Adrenal gland (tissue), 12 donors: ENCODE results near the gene NSUN6. TPM values are rescaled to one million over a fixed set of nuclear protein-coding genes. Genes with fewer than 3 reads are reported as not detected.
"Not testable (repeated sequence)": the region's sequence is repeated elsewhere in the genome, so short reads cannot be mapped to it uniquely, and the experiment has no call there.

ENCODE experiments used
- DNase-seq, 7 donors: peaks; one replicate each; pipeline ENCODE4 v3.0.0-alpha.2; 2019 to 2020
- H3K27ac ChIP-seq, 5 donors: fragments of 200-600 bp; sonication (generic) in 4 of 5; 1 replicate in 3 of 5; 2 replicates in 2 of 5; pipeline versions ENCODE4 v1.5.1 to v1.8.0; 2016 to 2020; ENCODE audit warnings: mild to moderate bottlenecking in 1 of 5
- H3K27me3 ChIP-seq: fragments of 200-600 bp; 2 replicates; pipeline ENCODE4 v1.8.0; 2021
- H3K36me3 ChIP-seq, 2 donors: fragments of 200-600 bp; replicated peaks in 1 of 2; 1 replicate in 1 of 2; 2 replicates in 1 of 2; pipeline versions ENCODE4 v1.5.1 to v1.8.0; 2018 to 2022
- H3K4me1 ChIP-seq, 2 donors: fragments of 200-600 bp; replicated peaks in 1 of 2; 1 replicate in 1 of 2; 2 replicates in 1 of 2; pipeline versions ENCODE4 v1.5.1 to v1.8.0; 2018 to 2021
- H3K4me3 ChIP-seq, 4 donors: fragments of 200-600 bp; sonication (generic) in 3 of 4; one replicate each; pipeline ENCODE4 v1.5.1; 2016 to 2018
- H3K9me3 ChIP-seq, 3 donors: fragments of 200-600 bp; sonication (generic) in 1 of 3; replicated peaks in 1 of 3; 1 replicate in 2 of 3; 2 replicates in 1 of 3; pipeline versions ENCODE4 v1.5.1 to v1.8.0; 2016 to 2021
- CTCF ChIP-seq, 6 experiments: fragments of 450-650 bp in 4 of 6; fragments of 200-600 bp in 2 of 6; sonication (generic) in 1 of 6; IDR thresholded peaks; 1 replicate in 5 of 6; 2 replicates in 1 of 6; pipeline versions ENCODE4 v1.5.1 to v1.8.0; 2016 to 2021; ENCODE audit warnings: antibody characterized with exemption in 6 of 6, mild to moderate bottlenecking in 2 of 6, moderate library complexity in 1 of 6
- POLR2A ChIP-seq, 2 donors: fragments of 450-650 bp; IDR thresholded peaks; one replicate each; pipeline ENCODE4 v1.6.1; 2017; ENCODE audit warnings: antibody characterized with exemption in 2 of 2, mild to moderate bottlenecking in 2 of 2, moderate library complexity in 1 of 2
- WGBS, 4 donors: extraction: QIAGEN DNeasy Blood & Tissue Kit in 2 of 4; methylation state at CpG; one replicate each; pipeline versions ENCODE4 v1.1.5 to v1.1.7; 2013 to 2017; 5-methylcytosine and 5-hydroxymethylcytosine counted together
- intact Hi-C, 2 donors: fragments of 100-400 bp; cut with DNase I; formaldehyde crosslinking; loops; one replicate each; pipeline versions ENCODE4 v1.14.1 to v1.15.0; 2022 to 2023
- polyA plus RNA-seq, 3 donors: library from polyadenylated mRNA; stranded (reverse); fragments of 200-250 nt in 2 of 3; fragments of 350-450 nt in 1 of 3; fragmentation: Illumina TruSeq in 1 of 3; extraction: RNeasy Lipid Tissue Mini Kit (QIAGEN cat#74804) in 1 of 3; gene quantifications; one replicate each; pipeline ENCODE4 v1.2.3, GENCODE V29; 2013 to 2014
- total RNA-seq, 9 donors: library from RNA; depleted of rRNA in 4 of 9; stranded (reverse); fragments of >200 nt in 4 of 9; fragments of 120-200 nt in 1 of 9; fragmentation: NEBNext Ultra II Directional in 1 of 9; extraction: Animal tissue kit (Norgen Biotek cat#: 25700) in 1 of 9; gene quantifications; one replicate each; pipeline versions ENCODE4 v1.1.0 to v1.2.4, GENCODE V29; 2013 to 2023
- donor health status: healthy with polysubstance abuse.
- donor health status: Bipolar disorder and iron deficiency.
- donor health status: DM: yes; HTN: yes; CAD: no.
- donor health status: DM: no; HTN: no; CAD: no.
- donor health status: DM: no; HTN: no; CAD: no.
- donor health status: DM: yes; HTN: yes; CAD: no.

NSUN6 gene
- total and polyA plus RNA-seq, 12 donors, result 5.1 to 33.3 (median 17.4) TPM

- WGBS, 4 donors, result 90 to 95% (median 94%) methylated on average over 2 of the region's 2 CpGs
These were observed 50.1 kb downstream of the NSUN6 start for GRCh38 chr10:18601321-18601720.

GRCh38 chr10:18599392-18599791 is 52.0 kb downstream of the NSUN6 start:
- Histone ChIP-seq H3K4me3 (no peak overlapping the region), H3K4me1 (no peaks in the 10 kb centered on the region), H3K27me3 (no peaks in the 10 kb centered on the region), H3K27ac (no peak overlapping the region), H3K36me3 (peaks cover 0 to 4% of the 10 kb centered on the region in 2 donors), H3K9me3 (no peaks in the 10 kb centered on the region)
- TF ChIP-seq CTCF (IDR thresholded peaks at IDR 0.05), result no peak
- TF ChIP-seq POLR2A (IDR thresholded peaks at IDR 0.05), result no peak
- intact Hi-C loops, result no loop called here
- DNase-seq, result no peak
- 94 to 99% (median 97%) methylated on average over 3 of the region's 3 CpGs for WGBS, 4 donors

More at GRCh38 chr10:18601321-18601720, 50.1 kb downstream of the NSUN6 start:
- intact Hi-C loops, result no loop called here
- Histone ChIP-seq H3K4me1 (no peaks in the 10 kb centered on the region), H3K9me3 (no peaks in the 10 kb centered on the region), H3K4me3 (no peak overlapping the region), H3K36me3 (no peaks in the 10 kb centered on the region), H3K27ac (no peak overlapping the region), H3K27me3 (no peaks in the 10 kb centered on the region)
- DNase-seq, result no peak
- TF ChIP-seq CTCF (IDR thresholded peaks at IDR 0.05) (no peak), POLR2A (IDR thresholded peaks at IDR 0.05) (no peak)

- DNase-seq, result peak in 1 of 7 donors; percentile 16
- peaks cover 0 to 4% of the 10 kb centered on the region in 2 donors for H3K36me3 ChIP-seq
- TF ChIP-seq POLR2A (IDR thresholded peaks at IDR 0.05) (no peak), CTCF (IDR thresholded peaks at IDR 0.05) (peak in 2 of 6 experiments; percentile 7 to 12)
- 86 to 97% (median 91%) methylated on average over 6 of the region's 6 CpGs for WGBS, 4 donors
- H3K27ac ChIP-seq, result no peak overlapping the region
- H3K4me3 ChIP-seq, result no peak overlapping the region
- H3K9me3 ChIP-seq, result no peaks in the 10 kb centered on the region
- no peaks in the 10 kb centered on the region for H3K4me1 ChIP-seq
- intact Hi-C loops, result no loop called here
- H3K27me3 ChIP-seq, result no peaks in the 10 kb centered on the region
These were observed 56.7 kb downstream of the NSUN6 start for GRCh38 chr10:18594574-18595156.

- H3K27ac ChIP-seq, H3K27me3 ChIP-seq, H3K4me3 ChIP-seq, H3K36me3 ChIP-seq, H3K9me3 ChIP-seq, intact Hi-C loops, H3K4me1 ChIP-seq, DNase-seq: not testable (repeated sequence)
- 97 to 100% (median 100%) methylated on average over 1 of the region's 1 CpG for WGBS, 4 donors
These were observed 60.2 kb downstream of the NSUN6 start for GRCh38 chr10:18591141-18591540.

GRCh38 chr10:18586637-18587036 is 64.8 kb downstream of the NSUN6 start:
- H3K9me3 ChIP-seq, H3K27ac ChIP-seq, H3K27me3 ChIP-seq, H3K4me1 ChIP-seq, H3K4me3 ChIP-seq, DNase-seq, intact Hi-C loops, H3K36me3 ChIP-seq: not testable (repeated sequence)
- 97 to 100% (median 98%) methylated on average over 10 of the region's 10 CpGs for WGBS, 4 donors
